ENCODE measurements around the gene C16orf46.

GRCh38 chr16:81018496-81018895 is 58.5 kb downstream of the C16orf46 start:
- TF ChIP-seq JUNB (IDR thresholded peaks at IDR 0.05; ENCODE audit: unreplicated experiment) (no peak), CTCF (conservative IDR thresholded peaks at IDR 0.05; ENCODE audit: low read depth in 2 of 2) (no peak), EZH2phosphoT487 (IDR thresholded peaks at IDR 0.05; ENCODE audit: unreplicated experiment) (no peak), EZH2 (IDR thresholded peaks at IDR 0.05; ENCODE audit: low read depth, unreplicated experiment) (no peak), REST (IDR thresholded peaks at IDR 0.05; ENCODE audit: unreplicated experiment) (no peak), STAT1 (IDR thresholded peaks at IDR 0.05; ENCODE audit: unreplicated experiment) (no peak), POLR2AphosphoS5 (IDR thresholded peaks at IDR 0.05; ENCODE audit: low read depth) (no peak), CREB1 (CRISPR knock-in tag; IDR thresholded peaks at IDR 0.05; ENCODE audit: low read depth) (no peak), NANOG (IDR thresholded peaks at IDR 0.05; ENCODE audit: borderline replicate concordance) (no peak)

Measured in GM23338 (cell line).